Muscle of leg (tissue), 11 donors: ENCODE data around the gene ATP1A2. TPM values are rescaled to one million over a fixed set of nuclear protein-coding genes. Genes with fewer than 3 reads are reported as not detected.

ENCODE experiments used
- DNase-seq: peaks from one replicate; pipeline ENCODE4 v3.0.0; 2013
- H3K27ac ChIP-seq: one replicate; pipeline ENCODE4 v1.5.1; 2013; ENCODE audit warnings: mild to moderate bottlenecking, low read length, control low read depth
- H3K27me3 ChIP-seq: one replicate; pipeline ENCODE4 v1.6.1; 2013; ENCODE audit warnings: low read length; ENCODE audit not compliant: control insufficient read depth, insufficient read depth
- H3K36me3 ChIP-seq: one replicate; pipeline ENCODE4 v1.6.1; 2013; ENCODE audit warnings: low read length; ENCODE audit not compliant: control insufficient read depth, insufficient read depth
- H3K4me1 ChIP-seq: one replicate; pipeline ENCODE4 v1.6.1; 2013; ENCODE audit warnings: low read length; ENCODE audit not compliant: control insufficient read depth, insufficient read depth
- H3K4me3 ChIP-seq: one replicate; pipeline ENCODE4 v1.5.1; 2013; ENCODE audit warnings: low read length, control low read depth
- H3K9me3 ChIP-seq: replicated peaks from 2 replicates; pipeline ENCODE4 v1.6.1; 2013; ENCODE audit warnings: low read depth, low read length; ENCODE audit not compliant: control insufficient read depth
- WGBS: methylation state at CpG from one replicate; pipeline ENCODE4 v1.1.5; 2013; ENCODE audit warnings: missing lambda C conversion rate; ENCODE audit not compliant: insufficient coverage; 5-methylcytosine and 5-hydroxymethylcytosine counted together
- polyA plus RNA-seq, 8 donors: library from polyadenylated mRNA; unstranded; fragments of 120-200 nt; gene quantifications; one replicate each; pipeline versions ENCODE4 v1.2.1 to v1.2.3, GENCODE V29; 2013; ENCODE audit warnings: inconsistent platforms in 1 of 8, low replicate concordance in 1 of 8; ENCODE audit not compliant: insufficient read length in 8 of 8, insufficient read depth in 1 of 8
- total RNA-seq: library from RNA; stranded (reverse); fragments of 120-200 nt; gene quantifications from one replicate; pipeline ENCODE4 v1.2.4, GENCODE V29; 2013

Gene ATP1A2
- total and polyA plus RNA-seq, 9 donors = 44.6 to 85.6 (median 58.1) TPM

GRCh38 chr1:160099716-160100375 lies 15.7 kb upstream of the ATP1A2 start:
- peak overlapping the region; percentile 95 for H3K27ac ChIP-seq
- H3K4me3 ChIP-seq = no peak overlapping the region
- 96% methylated on average over 2 of the region's 2 CpGs for WGBS
- DNase-seq = no peak
- no peaks in the 10 kb centered on the region for H3K27me3 ChIP-seq
- peaks cover under 1% of the 10 kb centered on the region for H3K36me3 ChIP-seq
- H3K4me1 ChIP-seq = peaks cover 73% of the 10 kb centered on the region
- no peaks in the 10 kb centered on the region for H3K9me3 ChIP-seq

GRCh38 chr1:160101037-160101716 lies 14.4 kb upstream of the ATP1A2 start:
- WGBS = no CpG with 5 or more reads among the region's 13 CpGs

GRCh38 chr1:160101717-160102522 lies 13.6 kb upstream of the ATP1A2 start:
- Histone ChIP-seq H3K36me3 (no peaks in the 10 kb centered on the region), H3K4me3 (no peak overlapping the region), H3K9me3 (no peaks in the 10 kb centered on the region), H3K27ac (peak overlapping the region; percentile 76), H3K4me1 (peaks cover 66% of the 10 kb centered on the region), H3K27me3 (no peaks in the 10 kb centered on the region)
- WGBS = 26% methylated on average over 4 of the region's 9 CpGs
- peak; percentile 65 for DNase-seq

More at GRCh38 chr1:160101037-160101716, 14.4 kb upstream of the ATP1A2 start:
- H3K27ac ChIP-seq = peak overlapping the region; percentile 76
- no peaks in the 10 kb centered on the region for H3K36me3 ChIP-seq
- H3K4me3 ChIP-seq = no peak overlapping the region
- H3K9me3 ChIP-seq = no peaks in the 10 kb centered on the region
- H3K27me3 ChIP-seq = no peaks in the 10 kb centered on the region
- peak; percentile 92 for DNase-seq
- peaks cover 72% of the 10 kb centered on the region for H3K4me1 ChIP-seq

- peak overlapping the region; percentile 62 for H3K27ac ChIP-seq
- 0% methylated on average over 1 of the region's 6 CpGs for WGBS
- H3K36me3 ChIP-seq = no peaks in the 10 kb centered on the region
- H3K4me1 ChIP-seq = peaks cover 58% of the 10 kb centered on the region
- peak; percentile 74 for DNase-seq
- H3K27me3 ChIP-seq = no peaks in the 10 kb centered on the region
- H3K9me3 ChIP-seq = no peaks in the 10 kb centered on the region
- no peak overlapping the region for H3K4me3 ChIP-seq
Measured at GRCh38 chr1:160103658-160104408, 11.7 kb upstream of the ATP1A2 start.

- H3K4me1 ChIP-seq = peaks cover 59% of the 10 kb centered on the region
- 24% methylated on average over 3 of the region's 3 CpGs for WGBS
- H3K9me3 ChIP-seq = no peaks in the 10 kb centered on the region
- no peaks in the 10 kb centered on the region for H3K36me3 ChIP-seq
- no peak for DNase-seq
- peak overlapping the region; percentile 62 for H3K27ac ChIP-seq
- no peak overlapping the region for H3K4me3 ChIP-seq
- H3K27me3 ChIP-seq = no peaks in the 10 kb centered on the region
Measured at GRCh38 chr1:160104486-160104885, 11.1 kb upstream of the ATP1A2 start.

- no peak for DNase-seq
Measured at GRCh38 chr1:160105155-160105554, 10.4 kb upstream of the ATP1A2 start.

GRCh38 chr1:160107512-160107911 lies 8.0 kb upstream of the ATP1A2 start:
- H3K36me3 ChIP-seq = no peaks in the 10 kb centered on the region
- no peak for DNase-seq
- WGBS = 100% methylated on average over 1 of the region's 1 CpG

More at GRCh38 chr1:160105155-160105554, 10.4 kb upstream of the ATP1A2 start:
- no peaks in the 10 kb centered on the region for H3K9me3 ChIP-seq
- WGBS = 100% methylated on average over 1 of the region's 5 CpGs
- peak overlapping the region; percentile 62 for H3K27ac ChIP-seq
- H3K36me3 ChIP-seq = no peaks in the 10 kb centered on the region
- H3K27me3 ChIP-seq = no peaks in the 10 kb centered on the region
- no peak overlapping the region for H3K4me3 ChIP-seq
- peaks cover 62% of the 10 kb centered on the region for H3K4me1 ChIP-seq

GRCh38 chr1:160108888-160109662 lies 6.5 kb upstream of the ATP1A2 start:
- no peaks in the 10 kb centered on the region for H3K27me3 ChIP-seq
- DNase-seq = peak; percentile 72
- 30% methylated on average over 4 of the region's 6 CpGs for WGBS
- H3K36me3 ChIP-seq = no peaks in the 10 kb centered on the region
- peaks cover 61% of the 10 kb centered on the region for H3K4me1 ChIP-seq
- H3K9me3 ChIP-seq = no peaks in the 10 kb centered on the region
- H3K4me3 ChIP-seq = no peak overlapping the region
- H3K27ac ChIP-seq = peak overlapping the region; percentile 17

More at GRCh38 chr1:160107512-160107911, 8.0 kb upstream of the ATP1A2 start:
- Histone ChIP-seq H3K4me3 (no peak overlapping the region), H3K9me3 (no peaks in the 10 kb centered on the region), H3K27me3 (no peaks in the 10 kb centered on the region), H3K4me1 (peaks cover 61% of the 10 kb centered on the region), H3K27ac (no peak overlapping the region)

GRCh38 chr1:160109686-160110085 lies 5.9 kb upstream of the ATP1A2 start:
- peak overlapping the region; percentile 17 for H3K27ac ChIP-seq
- 63% methylated on average over 1 of the region's 4 CpGs for WGBS
- DNase-seq = no peak

More at GRCh38 chr1:160109686-160110085, 5.9 kb upstream of the ATP1A2 start:
- Histone ChIP-seq H3K36me3 (no peaks in the 10 kb centered on the region), H3K27me3 (no peaks in the 10 kb centered on the region), H3K4me3 (no peak overlapping the region), H3K9me3 (no peaks in the 10 kb centered on the region), H3K4me1 (peaks cover 61% of the 10 kb centered on the region)
